IMR-90 (cell line): ENCODE data around the gene SYNM.

Experiments used
- CEBPB ChIP-seq: IDR thresholded peaks from 2 replicates; pipeline ENCODE4 v1.6.1; 2012; ENCODE audit warnings: low read depth, low read length, improper control_type of control experiment
- CTCF ChIP-seq: conservative IDR thresholded peaks from 2 replicates; pipeline ENCODE4 v1.5.1; 2012; ENCODE audit warnings: mild to moderate bottlenecking, low read depth, low read length, improper control_type of control experiment
- POLR2A ChIP-seq: IDR thresholded peaks from 2 replicates; pipeline ENCODE4 v1.6.1; 2012; ENCODE audit warnings: mild to moderate bottlenecking, low read depth, low read length
- RAD21 ChIP-seq: IDR thresholded peaks from 2 replicates; pipeline ENCODE4 v1.6.1; 2012; ENCODE audit warnings: low read length, improper control_type of control experiment
- RCOR1 ChIP-seq: IDR thresholded peaks from 2 replicates; pipeline ENCODE4 v1.6.1; 2012; ENCODE audit warnings: mild to moderate bottlenecking, low read length, improper control_type of control experiment; ENCODE audit not compliant: insufficient replicate concordance

- TF ChIP-seq POLR2A (no peak), CEBPB (peak; percentile 55), RAD21 (no peak), CTCF (no peak), RCOR1 (no peak)
Measured at GRCh38 chr15:99110581-99111320, 5.9 kb downstream of the SYNM start.
